Endometrium (tissue), 2 donors: ENCODE measurements around the gene OSBPL1A.

Source experiments
- FAIRE-seq: peaks from 2 replicates; lab custom pipeline; 2012; peaks lifted over from hg19 to GRCh38; lab: Jason Lieb, UNC
- donor health status: control.
- donor health status: control.

The OSBPL1A gene

DNA sequence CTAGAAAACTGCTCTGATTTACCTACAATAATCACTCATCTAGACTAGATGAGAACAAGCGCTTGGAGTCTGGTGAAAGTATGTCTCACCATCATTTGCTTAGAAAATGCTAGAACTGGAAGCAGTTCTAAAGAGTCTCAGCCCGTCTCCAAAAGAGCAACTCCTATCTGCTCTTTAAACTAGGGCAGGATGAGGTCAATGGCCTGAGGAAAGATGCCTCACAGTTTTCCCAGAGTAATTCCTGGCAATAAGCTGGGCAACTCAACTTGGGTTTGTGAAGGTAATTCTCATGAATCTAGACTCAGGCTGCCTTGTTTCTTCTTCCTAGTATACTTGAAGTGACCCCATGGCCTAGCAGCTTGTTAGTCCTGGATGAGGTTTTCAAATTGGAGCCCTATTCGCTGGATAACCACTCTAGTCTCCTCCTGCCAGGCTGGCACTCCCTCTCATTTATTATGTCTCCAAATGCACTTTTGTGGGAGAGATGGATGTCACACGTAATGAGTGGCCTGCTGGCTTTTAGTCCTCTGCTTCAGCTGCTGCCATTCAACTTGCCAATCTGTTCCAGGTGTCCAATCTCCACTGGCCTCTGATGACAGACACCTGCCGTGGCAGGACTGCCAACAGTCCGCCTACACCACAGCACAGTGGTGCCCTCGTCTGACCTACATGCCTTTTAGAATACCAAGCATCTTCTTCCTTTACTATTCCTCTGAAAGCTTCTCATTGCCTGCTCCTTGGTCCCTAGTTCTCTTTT is 177.9 kb downstream of the OSBPL1A start:
- FAIRE-seq: no peak

DNA sequence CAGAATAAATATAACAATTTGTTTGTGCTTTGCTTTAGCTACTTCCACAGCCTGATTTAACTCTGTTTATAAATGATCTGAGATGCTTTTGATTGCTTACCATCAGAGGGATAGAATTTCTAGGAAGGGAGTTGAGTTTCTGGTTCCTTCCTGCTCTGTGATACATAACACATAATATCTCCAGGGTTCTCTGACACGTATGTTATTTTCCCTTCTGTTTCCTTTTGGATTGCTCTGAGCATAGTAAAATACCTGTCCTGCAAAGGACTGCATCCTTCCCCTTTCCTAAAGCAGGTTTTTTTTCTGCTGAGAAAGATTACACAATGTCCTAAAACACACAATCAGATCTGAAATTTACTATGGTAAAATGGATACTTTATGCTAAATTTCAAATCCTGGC is 182.7 kb downstream of the OSBPL1A start:
- no peak for FAIRE-seq

DNA sequence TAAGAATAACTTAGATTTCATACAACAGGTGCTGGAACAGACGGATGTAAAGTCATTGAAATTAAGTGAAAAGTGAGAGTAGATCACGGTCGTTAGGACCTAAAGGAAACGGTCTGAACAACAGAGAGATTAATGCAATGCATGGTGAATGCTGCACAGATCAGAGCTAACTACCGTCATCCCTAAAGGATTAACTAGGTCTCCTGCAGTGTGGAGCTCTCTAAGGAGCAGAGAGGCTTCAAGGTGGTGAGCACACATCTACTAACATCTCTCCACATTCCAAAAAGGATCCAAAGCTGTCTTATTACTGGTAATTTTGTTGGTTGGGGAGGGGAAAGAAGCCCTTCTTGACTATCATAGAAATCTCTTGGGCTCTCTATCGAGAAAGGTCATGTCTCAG is 183.5 kb downstream of the OSBPL1A start:
- no peak for FAIRE-seq

- no peak for FAIRE-seq
Observed at GRCh38 chr18:24212939-24213338, 184.7 kb downstream of the OSBPL1A start.

DNA sequence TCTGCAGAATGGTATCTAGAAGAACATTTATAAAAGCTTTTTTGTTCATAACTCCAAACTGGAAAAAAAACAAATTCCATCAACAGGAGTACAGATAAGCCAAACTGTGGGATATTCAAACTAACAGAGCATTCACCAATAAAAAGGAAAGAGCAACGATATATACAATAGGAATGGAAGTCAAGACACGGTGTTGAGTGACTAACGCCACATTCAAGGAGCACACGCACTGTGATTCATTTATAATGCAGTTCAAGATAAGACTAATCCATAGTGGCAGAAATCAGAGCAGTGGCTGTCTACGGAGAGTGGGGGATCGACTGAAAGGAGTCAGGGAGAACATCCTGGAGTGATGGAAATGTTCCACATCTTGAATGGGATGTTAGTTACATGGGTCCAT is 188.1 kb downstream of the OSBPL1A start:
- no peak for FAIRE-seq

DNA sequence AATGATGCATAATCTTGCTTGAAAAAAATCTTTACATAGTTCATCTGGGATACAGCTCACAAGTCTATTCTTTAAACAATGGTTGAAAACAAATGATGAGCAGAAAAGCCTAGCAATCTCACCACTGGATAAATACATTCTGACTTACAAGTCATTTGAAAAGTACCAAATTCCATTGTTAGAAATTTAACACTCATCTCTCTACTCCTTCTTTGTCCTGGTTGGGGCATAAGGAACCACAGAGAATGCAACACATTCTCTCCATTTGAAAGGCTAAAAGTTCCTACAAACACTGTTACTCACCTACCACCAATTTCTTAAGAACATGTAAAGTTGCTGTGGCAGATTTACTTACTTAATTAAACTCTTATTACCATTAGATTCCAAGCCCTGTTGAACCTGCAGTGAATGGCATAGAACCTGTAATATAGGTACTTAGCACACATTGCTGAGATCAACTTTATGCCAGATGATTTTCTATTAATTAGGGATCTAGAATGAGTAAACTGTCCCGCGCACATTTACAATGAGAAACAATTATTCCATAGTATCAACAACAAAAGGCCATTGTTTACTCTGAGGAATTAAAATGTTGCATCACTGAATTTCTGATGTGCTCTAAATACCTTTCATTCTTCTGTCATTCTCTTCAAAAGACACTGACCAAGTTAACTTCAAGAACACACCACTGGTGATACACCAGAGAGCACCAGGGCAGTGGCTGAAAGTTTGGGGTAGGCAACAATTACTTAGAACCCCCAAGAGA is 189.2 kb downstream of the OSBPL1A start:
- FAIRE-seq: no peak

DNA sequence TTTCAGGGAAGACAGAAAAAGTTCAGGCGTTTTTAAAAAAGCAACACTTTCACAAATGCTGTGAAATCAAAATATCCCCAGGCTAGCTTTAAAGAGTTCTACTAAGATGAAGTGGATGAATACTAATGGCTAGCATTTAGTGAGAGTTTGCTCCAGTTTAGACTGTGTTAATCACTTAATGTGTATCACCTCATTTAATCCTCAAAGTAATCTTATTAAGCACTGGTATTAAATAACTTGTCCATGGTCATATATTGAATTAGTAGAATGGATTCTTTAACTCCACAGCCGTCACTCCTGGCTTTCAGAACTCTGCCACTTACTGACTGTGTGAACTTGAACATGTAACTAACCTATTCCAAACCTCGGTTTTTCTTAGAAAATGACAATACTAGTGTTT is 192.7 kb downstream of the OSBPL1A start:
- no peak for FAIRE-seq

DNA sequence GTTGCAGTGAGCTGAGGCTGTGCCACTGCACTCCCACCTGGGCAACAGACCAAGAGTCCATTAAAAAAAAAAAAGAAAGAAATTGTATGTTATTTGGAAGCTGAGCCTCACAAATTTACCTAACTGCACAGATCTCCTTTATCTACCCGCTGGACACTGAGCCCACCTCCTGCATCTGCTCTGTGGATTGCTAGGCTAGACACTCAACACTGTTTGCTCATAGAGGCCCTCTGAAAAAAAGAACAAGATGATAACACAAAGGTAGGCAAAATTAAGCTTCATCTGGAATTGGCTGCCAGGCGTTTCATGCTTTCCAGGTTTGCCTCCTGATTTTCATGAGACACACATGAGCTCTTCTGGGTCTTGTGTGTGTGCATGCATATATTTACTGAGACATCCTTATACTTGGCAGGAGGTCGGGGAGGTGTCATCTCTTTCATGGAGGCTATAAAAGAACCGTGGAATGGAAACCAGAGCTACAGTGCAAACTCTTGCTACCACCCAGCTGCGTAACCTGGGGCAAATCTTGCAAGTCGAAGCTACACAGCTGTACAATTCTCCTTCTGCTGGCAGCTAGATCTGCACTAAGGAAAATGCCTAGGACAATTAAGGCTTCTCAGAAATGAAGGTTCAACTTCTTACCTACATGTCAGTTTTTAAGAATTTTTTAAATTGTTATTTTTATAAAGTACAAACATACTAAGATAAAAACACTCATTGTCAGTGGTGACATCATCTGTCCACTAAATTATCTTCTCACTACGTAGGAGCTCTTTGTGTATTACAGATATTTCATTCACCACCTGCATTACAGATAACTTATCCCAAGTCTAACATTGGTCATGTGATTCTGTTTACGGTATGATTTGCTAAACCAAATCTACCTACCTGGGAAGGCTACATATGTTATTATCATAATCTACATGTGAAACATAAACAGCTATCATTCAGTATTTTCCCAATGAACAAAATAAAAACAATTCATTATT is 195.6 kb downstream of the OSBPL1A start:
- no peak for FAIRE-seq

- no peak for FAIRE-seq
Observed at GRCh38 chr18:24200494-24201290, 196.9 kb downstream of the OSBPL1A start.

DNA sequence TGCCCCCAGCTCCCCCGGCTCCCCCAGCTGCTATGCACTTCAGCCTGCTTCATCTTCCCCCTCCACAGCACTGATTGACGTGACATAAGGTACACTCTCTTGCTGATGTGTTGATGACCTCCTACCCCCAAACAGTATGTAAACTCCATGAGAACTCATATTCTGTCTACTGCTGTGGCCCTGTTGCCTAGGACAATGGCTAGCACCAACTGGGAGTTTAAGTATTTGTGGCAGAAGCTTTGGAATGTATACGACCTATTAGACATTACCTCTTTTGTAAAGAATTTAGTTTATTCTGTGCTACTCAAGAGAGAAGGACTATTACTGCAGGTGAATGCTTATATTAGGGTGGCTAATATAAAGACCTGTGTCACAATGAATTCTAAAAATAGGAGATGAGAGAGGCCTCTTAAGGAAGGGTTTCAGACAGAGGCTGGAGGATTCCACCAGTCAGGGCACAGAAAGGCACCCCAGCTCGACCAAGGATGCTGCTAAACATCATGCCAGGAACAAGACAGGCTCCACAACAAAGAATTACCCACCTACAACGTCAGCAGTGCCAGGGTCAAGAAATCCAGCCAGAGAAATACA is 198.2 kb downstream of the OSBPL1A start:
- no peak for FAIRE-seq

DNA sequence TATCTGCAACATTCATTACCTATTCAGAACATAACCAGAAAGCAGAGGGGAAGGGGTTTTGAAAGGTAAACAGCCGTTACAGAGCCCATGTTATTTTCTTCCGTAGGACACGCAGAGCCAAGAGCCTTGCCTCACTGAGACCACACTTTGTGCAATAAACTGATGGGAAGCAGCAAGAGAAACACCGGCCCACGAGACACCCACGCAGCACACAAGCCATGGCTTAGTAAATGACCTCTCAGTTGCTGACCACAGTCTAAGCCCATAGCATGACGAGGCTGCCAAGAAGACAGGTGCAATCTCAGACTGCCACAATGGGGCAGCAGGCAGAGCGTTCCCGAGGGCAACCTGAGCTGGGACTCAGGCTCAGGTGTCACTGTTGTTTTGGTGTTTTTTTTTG is 199.2 kb downstream of the OSBPL1A start:
- FAIRE-seq: no peak

DNA sequence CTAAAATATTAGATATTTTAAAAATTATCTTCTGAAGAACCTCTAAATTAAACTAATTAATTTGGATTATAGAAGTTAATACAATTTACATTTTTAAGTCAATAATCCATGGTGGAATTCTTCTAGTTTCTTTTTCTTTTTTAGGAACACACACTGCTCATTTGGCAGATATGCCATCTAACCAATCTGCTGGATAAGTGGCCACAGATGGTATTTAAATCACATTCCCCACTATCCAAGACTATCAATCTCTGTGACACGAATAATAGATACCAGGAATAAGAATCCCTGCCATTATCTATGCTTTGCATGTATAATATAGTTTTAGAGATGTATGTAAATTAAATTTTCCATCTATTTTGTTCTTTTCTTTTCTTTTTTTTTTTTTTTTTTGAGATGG is 200.2 kb downstream of the OSBPL1A start:
- no peak for FAIRE-seq

DNA sequence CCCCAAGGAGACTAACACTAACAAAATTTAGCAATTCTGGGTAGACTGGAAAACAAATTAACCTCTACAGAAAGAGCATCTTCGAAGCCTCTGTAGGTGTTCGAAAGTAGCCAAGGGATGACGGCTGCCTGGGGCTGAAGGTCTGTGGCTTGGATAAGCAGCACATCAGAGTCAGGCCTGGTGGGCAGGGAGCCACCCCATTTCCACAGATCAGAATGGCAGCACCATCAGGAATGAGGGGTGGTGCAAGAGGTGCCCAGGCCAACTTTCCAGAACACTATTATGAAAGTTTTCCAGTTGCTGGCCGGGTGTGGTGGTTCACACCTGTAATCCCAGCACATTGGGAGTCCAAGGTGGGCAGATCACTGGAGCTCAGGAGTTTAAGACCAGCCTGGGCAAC is 200.9 kb downstream of the OSBPL1A start:
- no peak for FAIRE-seq

- no peak for FAIRE-seq
Observed at GRCh38 chr18:24195296-24196053, 202.1 kb downstream of the OSBPL1A start.

DNA sequence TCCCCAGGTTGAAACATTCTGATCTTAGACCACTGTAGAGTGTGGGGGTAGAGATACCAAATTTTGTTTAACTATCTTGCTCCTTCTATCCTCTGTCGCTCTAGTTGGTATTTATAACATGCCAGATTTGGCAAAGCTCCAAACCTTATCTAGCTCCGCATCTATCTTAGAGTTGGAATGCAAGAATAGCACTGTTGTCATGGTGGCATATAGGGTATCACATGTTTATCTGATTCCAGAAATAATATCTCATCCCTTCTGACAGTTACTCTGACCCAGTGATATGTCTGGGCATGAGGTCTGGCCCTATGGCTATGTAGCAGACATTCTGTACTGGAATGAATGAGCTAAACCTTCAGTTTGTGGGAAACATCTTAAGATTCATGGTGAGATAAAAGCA is 207.0 kb downstream of the OSBPL1A start:
- no peak for FAIRE-seq

- no peak for FAIRE-seq
Observed at GRCh38 chr18:24189664-24190346, 207.8 kb downstream of the OSBPL1A start.

DNA sequence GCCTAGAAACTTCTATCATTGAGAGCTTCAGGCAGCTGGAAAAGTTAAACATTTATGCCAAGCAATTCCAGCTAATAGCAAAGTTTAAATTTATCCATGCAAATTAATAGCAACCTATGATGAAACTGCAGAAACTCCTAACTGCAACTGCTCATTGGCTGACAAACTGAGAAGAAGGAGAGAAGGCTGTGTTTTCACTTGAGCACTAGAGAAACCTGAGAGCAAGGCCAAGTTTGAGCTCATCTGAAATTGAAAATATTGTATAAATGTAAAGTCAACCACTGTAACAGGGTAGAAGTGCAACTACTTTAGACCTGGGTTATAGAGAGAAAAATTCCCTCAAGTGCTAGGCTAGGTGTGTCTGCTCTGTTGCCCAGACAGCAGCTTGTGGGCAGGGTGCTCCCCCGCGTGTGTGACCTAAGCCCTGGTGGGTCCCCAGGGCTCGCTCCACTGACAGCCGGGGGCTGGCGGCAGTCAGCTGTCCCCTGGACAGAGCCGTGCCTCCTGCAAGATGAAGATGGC is 208.6 kb downstream of the OSBPL1A start:
- no peak for FAIRE-seq

DNA sequence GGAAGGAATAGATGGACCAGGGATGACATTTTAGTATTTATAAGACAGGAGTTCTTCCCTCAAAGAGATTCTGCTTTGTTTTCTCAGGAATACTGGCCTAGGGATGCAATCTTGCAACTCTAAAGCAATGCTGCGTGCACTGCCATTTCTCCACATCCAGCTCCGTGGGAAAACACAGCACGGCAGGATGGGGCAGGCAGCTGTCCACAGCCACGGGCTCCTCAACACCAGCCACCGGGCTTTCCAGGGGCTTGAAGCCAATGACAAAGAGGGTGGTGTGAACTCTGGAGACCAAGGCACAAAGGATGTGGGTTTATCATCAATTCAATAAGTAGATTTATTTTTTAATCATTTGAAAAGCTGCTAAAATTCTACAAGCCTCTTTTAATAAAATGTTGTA is 209.5 kb downstream of the OSBPL1A start:
- no peak for FAIRE-seq

DNA sequence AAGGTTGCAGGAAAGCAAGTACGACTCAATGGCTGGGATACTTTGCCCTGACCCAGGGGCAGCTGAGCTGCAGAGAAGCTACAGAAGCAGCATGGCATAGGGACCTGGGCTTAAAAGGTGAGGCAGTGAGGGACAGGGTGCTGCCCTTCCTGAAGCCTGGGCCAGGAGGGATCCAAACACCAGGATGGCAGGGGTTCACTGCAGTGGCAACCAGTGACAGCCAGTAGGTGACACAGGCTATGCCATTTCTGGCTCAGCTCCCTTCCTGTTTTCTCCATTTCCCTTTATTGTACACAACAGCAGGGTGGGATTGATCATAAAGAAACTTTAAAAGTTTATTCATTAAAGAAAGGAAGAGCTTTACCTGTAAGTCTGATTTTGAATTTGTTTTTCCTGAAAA is 209.9 kb downstream of the OSBPL1A start:
- no peak for FAIRE-seq

- no peak for FAIRE-seq
Observed at GRCh38 chr18:24187049-24187448, 210.6 kb downstream of the OSBPL1A start.
